C1 segment of cervical spinal cord (tissue), 14 donors: ENCODE measurements around the gene CPNE6.
A peak's percentile ranks its signal among the peaks of the same experiment; 100 is the strongest.
"Not testable (repeated sequence)": the region's sequence is repeated elsewhere in the genome, so short reads cannot be mapped to it uniquely, and the experiment has no call there.

ENCODE experiments used
- DNase-seq, 14 donors: peaks; one replicate each; lab custom pipeline; 2025; lab: John Stamatoyannopoulos, UW

The CPNE6 gene

GRCh38 chr14:24103451-24103850, 32.1 kb downstream of the CPNE6 start:
- no peak for DNase-seq

GRCh38 chr14:24105609-24106239, 34.4 kb downstream of the CPNE6 start:
- DNase-seq, result not testable (repeated sequence)

GRCh38 chr14:24106672-24107271, 35.4 kb downstream of the CPNE6 start:
- DNase-seq, result no peak

- DNase-seq, result no peak
Observed at GRCh38 chr14:24108336-24108874, 37.0 kb downstream of the CPNE6 start.

GRCh38 chr14:24110060-24110459, 38.7 kb downstream of the CPNE6 start:
- DNase-seq, result no peak

GRCh38 chr14:24110523-24110922, 39.2 kb downstream of the CPNE6 start:
- DNase-seq, result no peak

GRCh38 chr14:24113379-24113800, 42.0 kb downstream of the CPNE6 start:
- DNase-seq, result no peak

- peak in 13 of 14 donors; percentile 59 to 98 (median 89) for DNase-seq
Observed at GRCh38 chr14:24113801-24114531, 42.6 kb downstream of the CPNE6 start.

GRCh38 chr14:24114532-24115421, 43.4 kb downstream of the CPNE6 start, which contains the start of the genes DCAF11 and NRL:
Gene DCAF11 (plus strand): TSS chr14:24114777. CDS start chr14:24115595, 818 bp downstream.
Gene NRL (minus strand): TSS chr14:24114949. CDS start chr14:24082848, 32,101 bp downstream.
- DNase-seq, result peak; percentile 96 to 100 (median 100)

- DNase-seq, result peak in 1 of 14 donors; percentile 37
Observed at GRCh38 chr14:24115422-24116127, 44.2 kb downstream of the CPNE6 start.

GRCh38 chr14:24116128-24116814, 44.9 kb downstream of the CPNE6 start:
- DNase-seq, result no peak

- no peak for DNase-seq
Observed at GRCh38 chr14:24117179-24117578, 45.8 kb downstream of the CPNE6 start.

GRCh38 chr14:24119691-24120090, 48.3 kb downstream of the CPNE6 start:
- DNase-seq, result no peak

GRCh38 chr14:24121210-24121609, 49.8 kb downstream of the CPNE6 start:
- no peak for DNase-seq

- no peak for DNase-seq
Observed at GRCh38 chr14:24122416-24122815, 51.1 kb downstream of the CPNE6 start.

GRCh38 chr14:24122898-24123297, 51.5 kb downstream of the CPNE6 start:
- no peak for DNase-seq

GRCh38 chr14:24123424-24124417, 52.4 kb downstream of the CPNE6 start:
- DNase-seq, result no peak

GRCh38 chr14:24126939-24127338, 55.6 kb downstream of the CPNE6 start:
- DNase-seq, result no peak

- no peak for DNase-seq
Observed at GRCh38 chr14:24127673-24128072, 56.3 kb downstream of the CPNE6 start.
